Caco-2 (cell line): Measurements from ENCODE around the gene KDM5A. TPM values are rescaled to one million over a fixed set of nuclear protein-coding genes. Genes with fewer than 3 reads are reported as not detected.

Experiments used
- BruUV-seq: library from RNA; stranded (reverse); fragments of 400-500 nt; replicated peaks from 2 replicates; lab custom pipeline; 2021; lab: Mats Ljungman, UMichigan
- CTCF ChIA-PET: fragments of 300-600 bp; sonication (Branson Sonifier 250); formaldehyde crosslinking; loops from one replicate; lab custom pipeline; 2022; ENCODE audit warnings: antibody characterized with exemption; lab: Charles Lee
- POLR2A ChIA-PET: fragments of 300-600 bp; sonication (Branson Sonifier 250); formaldehyde crosslinking; loops from one replicate; lab custom pipeline; 2022; ENCODE audit warnings: antibody characterized with exemption; lab: Charles Lee
- DNase-seq, 2 experiments: peaks; one replicate each; pipeline versions ENCODE4 v3.0.0 to v3.0.0-alpha.2; 2020 to 2022
- H3K27me3 ChIP-seq: replicated peaks from 2 replicates; pipeline ENCODE4 v1.6.0; 2011; ENCODE audit warnings: low read length; ENCODE audit not compliant: control insufficient read depth, insufficient read depth
- H3K36me3 ChIP-seq: 2 replicates; pipeline ENCODE4 v1.5.1; 2011; ENCODE audit warnings: low read length; ENCODE audit not compliant: control insufficient read depth, insufficient read depth
- H3K4me1 ChIP-seq: fragments of 250-450 bp; sonication (Bioruptor Pico); 2 replicates; pipeline ENCODE4 v1.5.1; 2020; ENCODE audit warnings: mild to moderate bottlenecking
- H3K4me3 ChIP-seq: 2 replicates; pipeline ENCODE4 v1.5.1; 2011; ENCODE audit warnings: low read depth, mild to moderate bottlenecking, control low read depth, low read length
- H3K9me3 ChIP-seq: fragments of 250-450 bp; sonication (Bioruptor Pico); 2 replicates; pipeline ENCODE4 v1.5.1; 2020; ENCODE audit warnings: mild to moderate bottlenecking, moderate library complexity
- H3K27ac Mint-ChIP-seq: one replicate; pipeline ENCODE4 v1.8.0; 2022; ENCODE audit warnings: mixed read lengths; ENCODE audit not compliant: unreplicated experiment
- H3K27me3 Mint-ChIP-seq: one replicate; pipeline ENCODE4 v1.8.0; 2022; ENCODE audit warnings: mixed read lengths; ENCODE audit not compliant: insufficient read depth, unreplicated experiment
- H3K36me3 Mint-ChIP-seq: one replicate; pipeline ENCODE4 v1.8.0; 2022; ENCODE audit warnings: mild to moderate bottlenecking, mixed read lengths; ENCODE audit not compliant: insufficient read depth, unreplicated experiment
- H3K4me1 Mint-ChIP-seq: one replicate; pipeline ENCODE4 v1.8.0; 2022; ENCODE audit warnings: low read depth, mixed read lengths; ENCODE audit not compliant: unreplicated experiment
- H3K4me3 Mint-ChIP-seq: one replicate; pipeline ENCODE4 v1.8.0; 2022; ENCODE audit warnings: mild to moderate bottlenecking, moderate library complexity, mixed read lengths; ENCODE audit not compliant: unreplicated experiment
- H3K9me3 Mint-ChIP-seq: one replicate; pipeline ENCODE4 v1.8.0; 2022; ENCODE audit warnings: mixed read lengths; ENCODE audit not compliant: unreplicated experiment
- intact Hi-C: fragments of 100-400 bp; cut with micrococcal nuclease; formaldehyde crosslinking; loops from one replicate; pipeline ENCODE4 v1.10.0; 2022; ENCODE audit not compliant: unreplicated experiment
- total RNA-seq: library from RNA; stranded (reverse); gene quantifications from 2 replicates; pipeline ENCODE4 v1.2.3, GENCODE V29; 2022
- TF ChIP-seq, protein P1 (sequence below), 2 experiments: fragments of 200-600 bp in 1 of 2; IDR thresholded peaks; 1 replicate in 1 of 2; 2 replicates in 1 of 2; pipeline versions ENCODE4 v1.5.1 to v1.8.0; 2011 to 2022; ENCODE audit warnings: antibody characterized with exemption in 1 of 2, control low read depth in 1 of 2, inconsistent platforms in 1 of 2, low read depth in 1 of 2, low read length in 1 of 2, mild to moderate bottlenecking in 1 of 2, moderate library complexity in 1 of 2; ENCODE audit not compliant: insufficient read depth in 1 of 2, severe bottlenecking in 1 of 2, unreplicated experiment in 1 of 2

Gene KDM5A
- total RNA-seq, 1 experiment from 2014 or later: 72.7 TPM

DNA sequence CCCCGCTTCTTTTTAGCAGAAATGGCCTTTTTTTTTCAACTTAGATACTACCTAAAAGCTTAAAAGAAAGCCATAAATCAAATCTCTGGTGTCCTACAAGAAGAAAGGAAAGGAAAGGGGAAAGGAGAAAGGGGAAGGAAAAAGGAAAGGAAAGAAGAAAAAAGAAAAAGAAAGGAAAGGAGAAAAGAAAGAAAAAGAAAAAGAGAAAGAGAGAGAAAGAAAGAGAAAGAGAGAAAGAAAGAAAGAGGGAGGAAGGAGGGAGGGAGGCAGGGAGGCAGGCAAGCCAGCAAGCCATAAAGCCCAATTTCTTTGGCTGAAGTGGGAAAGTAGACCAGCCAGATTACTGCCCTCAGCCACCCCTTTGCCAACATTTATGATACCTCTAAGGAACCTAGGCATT is 94.0 kb downstream of the KDM5A start:
- Histone ChIP-seq H3K4me1 (no peaks in the 10 kb centered on the region), H3K36me3 (peaks cover 6% of the 10 kb centered on the region), H3K4me3 (no peak overlapping the region), H3K27me3 (no peaks in the 10 kb centered on the region), H3K9me3 (no peaks in the 10 kb centered on the region)
- POLR2A ChIA-PET: no interaction called here
- CTCF ChIA-PET: no interaction called here
- peaks cover 19% of the 10 kb centered on the region for H3K9me3 Mint-ChIP-seq
- no peak overlapping the region for H3K4me3 Mint-ChIP-seq
- no peak for DNase-seq
- no peaks in the 10 kb centered on the region for H3K27me3 Mint-ChIP-seq
- intact Hi-C loops: no loop called here
- no TSS peak for BruUV-seq
- H3K27ac Mint-ChIP-seq: no peak overlapping the region
- peaks cover 7% of the 10 kb centered on the region for H3K4me1 Mint-ChIP-seq
- TF ChIP-seq, protein P1, sequence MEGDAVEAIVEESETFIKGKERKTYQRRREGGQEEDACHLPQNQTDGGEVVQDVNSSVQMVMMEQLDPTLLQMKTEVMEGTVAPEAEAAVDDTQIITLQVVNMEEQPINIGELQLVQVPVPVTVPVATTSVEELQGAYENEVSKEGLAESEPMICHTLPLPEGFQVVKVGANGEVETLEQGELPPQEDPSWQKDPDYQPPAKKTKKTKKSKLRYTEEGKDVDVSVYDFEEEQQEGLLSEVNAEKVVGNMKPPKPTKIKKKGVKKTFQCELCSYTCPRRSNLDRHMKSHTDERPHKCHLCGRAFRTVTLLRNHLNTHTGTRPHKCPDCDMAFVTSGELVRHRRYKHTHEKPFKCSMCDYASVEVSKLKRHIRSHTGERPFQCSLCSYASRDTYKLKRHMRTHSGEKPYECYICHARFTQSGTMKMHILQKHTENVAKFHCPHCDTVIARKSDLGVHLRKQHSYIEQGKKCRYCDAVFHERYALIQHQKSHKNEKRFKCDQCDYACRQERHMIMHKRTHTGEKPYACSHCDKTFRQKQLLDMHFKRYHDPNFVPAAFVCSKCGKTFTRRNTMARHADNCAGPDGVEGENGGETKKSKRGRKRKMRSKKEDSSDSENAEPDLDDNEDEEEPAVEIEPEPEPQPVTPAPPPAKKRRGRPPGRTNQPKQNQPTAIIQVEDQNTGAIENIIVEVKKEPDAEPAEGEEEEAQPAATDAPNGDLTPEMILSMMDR (IDR thresholded peaks at IDR 0.05; ENCODE audit: insufficient read depth in 1 of 2, low read depth in 1 of 2, low read length in 1 of 2, severe bottlenecking in 1 of 2, unreplicated experiment in 1 of 2): no peak
- peaks cover 62% of the 10 kb centered on the region for H3K36me3 Mint-ChIP-seq

DNA sequence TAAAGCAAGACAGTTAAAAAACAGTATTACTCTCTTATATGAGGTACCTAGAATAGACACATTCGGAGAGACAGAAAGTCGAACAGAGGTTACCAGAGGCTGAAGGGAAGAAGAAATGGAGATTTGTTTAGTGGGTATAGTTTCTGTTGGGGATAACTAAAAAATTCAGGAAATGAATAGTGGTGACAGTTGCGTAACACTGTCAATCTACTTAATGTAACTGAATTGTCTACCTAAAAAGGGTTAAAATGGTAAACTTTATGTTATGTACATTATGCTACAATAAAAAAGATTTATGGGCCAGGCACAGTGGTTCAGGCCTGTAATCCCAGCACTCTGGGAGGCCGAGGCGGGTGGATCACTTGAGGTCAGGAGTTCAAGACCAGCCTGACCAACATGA is 95.9 kb downstream of the KDM5A start:
- no peak for DNase-seq
- intact Hi-C loops: no loop called here
- Histone ChIP-seq H3K36me3 (peaks cover 6% of the 10 kb centered on the region), H3K4me3 (no peak overlapping the region), H3K4me1 (no peaks in the 10 kb centered on the region), H3K9me3 (no peaks in the 10 kb centered on the region), H3K27me3 (no peaks in the 10 kb centered on the region)
- no peaks in the 10 kb centered on the region for H3K4me1 Mint-ChIP-seq
- no peaks in the 10 kb centered on the region for H3K27me3 Mint-ChIP-seq
- H3K9me3 Mint-ChIP-seq: no peaks in the 10 kb centered on the region
- TF ChIP-seq, protein P1 (IDR thresholded peaks at IDR 0.05; ENCODE audit: insufficient read depth in 1 of 2, low read depth in 1 of 2, low read length in 1 of 2, severe bottlenecking in 1 of 2, unreplicated experiment in 1 of 2): no peak
- ChIA-PET CTCF (no interaction called here), POLR2A (no interaction called here)
- no peak overlapping the region for H3K4me3 Mint-ChIP-seq
- no peak overlapping the region for H3K27ac Mint-ChIP-seq
- BruUV-seq: no TSS peak
- peaks cover 45% of the 10 kb centered on the region for H3K36me3 Mint-ChIP-seq

DNA sequence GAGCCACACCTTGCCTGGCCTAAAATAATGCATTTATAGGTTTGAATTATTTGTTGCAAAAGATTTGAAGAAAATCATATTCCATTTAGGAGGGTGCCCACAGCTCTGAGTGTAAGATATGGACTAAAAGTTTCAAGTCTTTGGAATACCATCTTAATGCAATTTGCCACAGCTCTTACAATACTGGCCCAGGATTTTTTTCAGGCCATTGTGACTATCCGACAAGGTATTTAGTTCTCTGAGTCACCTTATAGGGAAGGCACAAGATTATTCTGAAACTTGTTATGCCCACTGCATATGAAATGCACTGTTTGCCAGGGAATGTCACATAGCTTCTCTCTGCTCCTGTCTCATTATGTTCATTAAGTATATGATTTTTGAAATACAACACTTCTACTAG is 96.9 kb downstream of the KDM5A start:
- Histone ChIP-seq H3K4me1 (no peaks in the 10 kb centered on the region), H3K9me3 (no peaks in the 10 kb centered on the region), H3K4me3 (no peak overlapping the region), H3K27me3 (no peaks in the 10 kb centered on the region), H3K36me3 (peaks cover 6% of the 10 kb centered on the region)
- no peak overlapping the region for H3K4me3 Mint-ChIP-seq
- no peak for DNase-seq
- no TSS peak for BruUV-seq
- no peak overlapping the region for H3K27ac Mint-ChIP-seq
- no peaks in the 10 kb centered on the region for H3K9me3 Mint-ChIP-seq
- CTCF ChIA-PET: no interaction called here
- POLR2A ChIA-PET: no interaction called here
- TF ChIP-seq, protein P1 (IDR thresholded peaks at IDR 0.05; ENCODE audit: insufficient read depth in 1 of 2, low read depth in 1 of 2, low read length in 1 of 2, severe bottlenecking in 1 of 2, unreplicated experiment in 1 of 2): no peak
- peaks cover 53% of the 10 kb centered on the region for H3K36me3 Mint-ChIP-seq
- H3K27me3 Mint-ChIP-seq: no peaks in the 10 kb centered on the region
- no peaks in the 10 kb centered on the region for H3K4me1 Mint-ChIP-seq
- intact Hi-C loops: no loop called here
